Measurements from ENCODE around the gene TDRD15. TPM values are rescaled to one million over a fixed set of nuclear protein-coding genes. Genes with fewer than 3 reads are reported as not detected.

TDRD15 gene
- total and polyA plus RNA-seq, 3 donors from 2014 or later: 4.1 to 11.3 (median 8.4) TPM

- intact Hi-C loops (cut with DNase I; ENCODE audit: low total_unique reads): no loop called here
- H3K36me3 ChIP-seq (ENCODE audit: low read depth, missing control alignments): no peaks in the 10 kb centered on the region
- no peak for DNase-seq
- no peaks in the 10 kb centered on the region for H3K27me3 ChIP-seq
- no peak for TF ChIP-seq POLR2A (IDR thresholded peaks at IDR 0.05)
- TF ChIP-seq CTCF (IDR thresholded peaks at IDR 0.05): no peak
- no peaks in the 10 kb centered on the region for H3K9me3 ChIP-seq
- H3K27ac ChIP-seq: no peak overlapping the region
- no peak overlapping the region for H3K4me3 ChIP-seq
- WGBS, 2 donors: 98 to 100% methylated on average over 2 of the region's 2 CpGs
- no peaks in the 10 kb centered on the region for H3K4me1 ChIP-seq
These were observed 60.0 kb downstream of the TDRD15 start for GRCh38 chr2:21183726-21184125.

GRCh38 chr2:21191535-21191934 is 67.8 kb downstream of the TDRD15 start:
- WGBS, 2 donors: 94% methylated on average over 2 of the region's 2 CpGs
- no peaks in the 10 kb centered on the region for H3K36me3 ChIP-seq (ENCODE audit: low read depth, missing control alignments)
- H3K27me3 ChIP-seq: no peaks in the 10 kb centered on the region
- TF ChIP-seq CTCF (IDR thresholded peaks at IDR 0.05) (no peak), POLR2A (IDR thresholded peaks at IDR 0.05) (no peak)
- no peaks in the 10 kb centered on the region for H3K9me3 ChIP-seq
- H3K4me3 ChIP-seq: no peak overlapping the region
- DNase-seq: no peak
- no peaks in the 10 kb centered on the region for H3K4me1 ChIP-seq
- no peak overlapping the region for H3K27ac ChIP-seq
- intact Hi-C loops (cut with DNase I; ENCODE audit: low total_unique reads): no loop called here

Other genes with a start within 250 kb of the TDRD15 start
- under 1 TPM; 0.39 to 0.81 TPM for gene APOB, start 79.9 kb upstream of the TDRD15 start, total RNA-seq
- gene APOB, start 79.9 kb upstream of the TDRD15 start, polyA plus RNA-seq (ENCODE audit: insufficient read depth, low read depth, low replicate concordance): 0.30 TPM

Measured in testis (tissue), 3 donors.